Measurements from ENCODE around the gene PKHD1.

- TF ChIP-seq, protein P1, sequence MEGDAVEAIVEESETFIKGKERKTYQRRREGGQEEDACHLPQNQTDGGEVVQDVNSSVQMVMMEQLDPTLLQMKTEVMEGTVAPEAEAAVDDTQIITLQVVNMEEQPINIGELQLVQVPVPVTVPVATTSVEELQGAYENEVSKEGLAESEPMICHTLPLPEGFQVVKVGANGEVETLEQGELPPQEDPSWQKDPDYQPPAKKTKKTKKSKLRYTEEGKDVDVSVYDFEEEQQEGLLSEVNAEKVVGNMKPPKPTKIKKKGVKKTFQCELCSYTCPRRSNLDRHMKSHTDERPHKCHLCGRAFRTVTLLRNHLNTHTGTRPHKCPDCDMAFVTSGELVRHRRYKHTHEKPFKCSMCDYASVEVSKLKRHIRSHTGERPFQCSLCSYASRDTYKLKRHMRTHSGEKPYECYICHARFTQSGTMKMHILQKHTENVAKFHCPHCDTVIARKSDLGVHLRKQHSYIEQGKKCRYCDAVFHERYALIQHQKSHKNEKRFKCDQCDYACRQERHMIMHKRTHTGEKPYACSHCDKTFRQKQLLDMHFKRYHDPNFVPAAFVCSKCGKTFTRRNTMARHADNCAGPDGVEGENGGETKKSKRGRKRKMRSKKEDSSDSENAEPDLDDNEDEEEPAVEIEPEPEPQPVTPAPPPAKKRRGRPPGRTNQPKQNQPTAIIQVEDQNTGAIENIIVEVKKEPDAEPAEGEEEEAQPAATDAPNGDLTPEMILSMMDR (IDR thresholded peaks at IDR 0.05) = peak; percentile 62 to 87 (median 81)
- no peak for TF ChIP-seq POLR2A (IDR thresholded peaks at IDR 0.05)
These were observed 66.4 kb downstream of the PKHD1 start for GRCh38 chr6:52020945-52021570.

Measured in heart left ventricle (tissue), 13 donors.